Left lobe of liver (tissue), 2 donors: ENCODE measurements around the gene SHISA6. TPM values are rescaled to one million over a fixed set of nuclear protein-coding genes. Genes with fewer than 3 reads are reported as not detected.
"Not testable (repeated sequence)": the region's sequence is repeated elsewhere in the genome, so short reads cannot be mapped to it uniquely, and the experiment has no call there.

Experiments
- ATAC-seq: fragments of 200-7000 bp; cut with Tn5 transposase; one replicate; pipeline ENCODE4 v1.9.1; 2020; ENCODE audit warnings: mild to moderate bottlenecking, moderate library complexity
- DNase-seq: peaks from one replicate; pipeline ENCODE4 v3.0.0-alpha.2; 2020; ENCODE audit warnings: low spot score
- total RNA-seq: library from RNA; stranded (reverse); gene quantifications from one replicate; pipeline ENCODE4 v1.2.1, GENCODE V29; 2021
- donor health status: DM: no; HTN: no; CAD: no; lungs with moderate emphysema.
- donor health status: DM: no; HTN: yes; CAD: no.

The SHISA6 gene
- total RNA-seq, 1 donor from 2014 or later: not detected

DNA sequence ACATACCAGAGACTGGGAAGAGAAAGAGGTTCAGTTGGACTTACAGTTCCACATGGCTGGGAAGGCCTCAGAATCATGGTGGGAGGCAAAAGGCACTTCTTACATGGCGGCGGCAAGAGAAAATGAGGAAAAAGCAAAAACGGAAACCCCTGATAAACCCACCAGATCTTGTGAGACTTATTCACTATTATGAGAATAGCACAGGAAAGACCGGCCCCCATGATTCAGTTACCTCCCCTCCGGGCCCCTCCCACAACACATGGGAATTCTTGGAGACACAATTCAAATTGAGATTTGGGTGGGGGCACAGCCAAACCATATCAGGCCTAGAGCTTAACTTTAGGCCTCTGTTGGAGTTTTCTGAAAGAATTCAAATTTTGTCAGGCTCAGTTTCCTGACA, 60.9 kb downstream of the SHISA6 start:
- not testable (repeated sequence) for ATAC-seq

GRCh38 chr17:11302401-11303186, 61.6 kb downstream of the SHISA6 start:
- DNase-seq: no peak
- ATAC-seq: no peak

More for the DNA sequence above, 60.9 kb downstream of the SHISA6 start:
- DNase-seq: not testable (repeated sequence)

GRCh38 chr17:11303773-11304394, 62.9 kb downstream of the SHISA6 start:
- DNase-seq (no peak), ATAC-seq (no peak)

DNA sequence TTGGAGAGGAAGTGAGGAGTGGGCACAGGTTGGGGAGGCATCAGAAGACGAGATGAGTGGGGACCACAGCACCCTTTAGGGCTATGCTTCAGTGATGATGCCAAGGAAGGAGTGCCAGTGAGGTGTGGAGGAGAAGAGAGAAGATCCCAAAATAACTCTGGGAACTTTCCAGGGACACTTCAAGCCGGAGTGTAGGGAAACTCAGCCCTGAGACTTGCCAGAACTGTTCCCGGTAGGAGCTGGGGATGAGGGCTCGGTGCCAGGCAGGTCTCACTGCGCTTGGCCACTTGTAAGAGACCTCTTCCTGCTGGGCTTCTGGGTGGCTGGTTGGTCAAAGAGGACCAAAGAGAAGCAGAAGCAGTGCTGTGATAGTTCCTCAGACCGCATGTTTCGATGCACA, 63.6 kb downstream of the SHISA6 start:
- DNase-seq (no peak), ATAC-seq (no peak)

DNA sequence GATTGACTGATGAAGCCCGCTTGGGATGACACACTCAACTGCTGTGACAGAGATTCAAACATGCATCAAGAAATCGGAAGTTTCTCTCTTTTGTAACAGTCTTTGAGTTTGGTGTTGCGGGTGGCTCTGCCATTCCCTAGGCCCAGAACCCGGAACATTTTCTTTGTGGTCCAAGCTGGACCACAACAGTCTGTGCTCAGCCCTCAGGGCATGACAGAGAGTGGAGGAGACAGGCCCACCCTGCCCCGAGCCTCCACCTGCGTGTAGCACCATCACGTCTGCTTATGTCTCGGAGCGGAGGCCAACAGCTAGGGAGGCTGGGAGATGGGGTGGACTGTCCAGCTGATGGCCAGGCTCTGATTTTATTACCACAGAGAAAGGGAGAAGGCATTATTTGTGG, 64.5 kb downstream of the SHISA6 start:
- ATAC-seq: no peak
- DNase-seq: no peak

DNA sequence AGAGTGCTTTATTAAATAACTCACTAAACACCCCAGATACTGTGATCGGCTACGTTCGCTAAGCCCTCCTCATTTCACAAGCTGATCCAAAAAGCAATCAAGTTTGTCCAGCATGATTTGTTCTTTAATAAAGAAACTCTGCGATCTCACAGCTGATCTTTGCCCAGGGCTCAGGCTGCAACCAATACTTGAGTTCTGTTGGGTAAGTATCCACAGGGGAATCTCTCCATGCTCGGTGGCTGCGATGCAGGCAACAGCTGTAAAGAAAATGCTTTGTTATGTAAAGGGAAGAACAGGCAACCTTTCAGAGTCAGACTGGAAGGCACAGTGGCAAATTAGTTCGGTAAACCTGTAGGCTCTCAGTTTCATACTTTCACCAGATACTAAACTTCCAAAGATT, 67.5 kb downstream of the SHISA6 start:
- ATAC-seq: no peak
- DNase-seq: no peak

DNA sequence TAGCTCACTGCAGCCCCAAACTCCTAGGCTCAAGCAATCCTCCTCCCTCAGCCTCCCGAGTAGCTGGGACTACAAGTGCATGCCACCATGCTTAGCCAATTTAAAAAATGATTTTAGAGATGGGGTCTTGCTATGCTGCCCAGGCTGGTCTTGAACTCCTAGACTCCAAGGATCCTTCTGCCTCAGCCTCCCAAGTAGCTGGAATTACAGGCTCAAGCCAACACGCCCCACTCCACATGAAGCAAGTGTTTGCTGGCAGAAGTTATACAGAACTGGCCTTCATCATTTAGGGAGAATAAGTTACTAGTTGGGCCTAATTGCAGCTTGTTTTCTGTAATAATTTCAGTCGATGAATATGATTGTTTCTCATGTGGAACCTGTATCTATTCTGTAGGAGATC, 68.0 kb downstream of the SHISA6 start:
- DNase-seq: no peak
- ATAC-seq: no peak

DNA sequence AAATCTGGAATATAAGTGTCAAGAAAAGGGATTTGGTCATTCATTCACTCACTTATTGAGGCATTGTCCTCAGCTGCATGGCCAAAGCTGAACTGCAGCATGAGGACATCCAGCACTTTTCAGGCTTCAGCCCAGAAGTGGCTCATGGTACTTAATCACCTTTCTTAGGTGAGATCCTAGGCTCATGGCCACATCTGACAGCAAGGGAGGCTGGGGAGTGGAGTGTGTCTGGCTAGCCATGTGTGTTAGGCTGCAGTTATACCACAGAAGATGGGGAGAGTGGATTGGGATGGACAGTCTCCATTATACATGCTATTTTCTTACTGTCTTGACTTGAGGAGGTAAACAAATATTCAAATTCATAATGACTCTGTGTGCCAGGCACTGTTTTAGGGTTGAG, 68.8 kb downstream of the SHISA6 start:
- ATAC-seq (no peak), DNase-seq (no peak)

DNA sequence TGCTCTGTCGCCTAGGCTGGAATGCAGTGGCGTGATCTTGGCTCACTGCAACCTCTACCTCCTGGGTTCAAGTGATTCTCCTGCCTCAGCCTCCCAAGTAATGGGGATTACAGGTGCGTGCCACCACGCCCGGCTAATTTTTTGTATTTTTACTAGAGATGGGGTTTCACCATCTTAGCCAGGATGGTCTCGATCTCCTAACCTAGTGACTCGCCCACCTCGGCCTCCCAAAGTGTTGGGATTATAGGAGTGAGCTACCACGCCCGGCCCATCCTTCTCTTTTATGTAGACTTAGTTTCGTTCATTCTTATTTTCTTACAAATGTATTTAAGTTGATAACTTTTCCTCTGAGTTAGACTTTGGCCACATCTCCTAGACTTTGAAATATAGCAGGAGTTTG, 75.4 kb downstream of the SHISA6 start:
- ATAC-seq: not testable (repeated sequence)

DNA sequence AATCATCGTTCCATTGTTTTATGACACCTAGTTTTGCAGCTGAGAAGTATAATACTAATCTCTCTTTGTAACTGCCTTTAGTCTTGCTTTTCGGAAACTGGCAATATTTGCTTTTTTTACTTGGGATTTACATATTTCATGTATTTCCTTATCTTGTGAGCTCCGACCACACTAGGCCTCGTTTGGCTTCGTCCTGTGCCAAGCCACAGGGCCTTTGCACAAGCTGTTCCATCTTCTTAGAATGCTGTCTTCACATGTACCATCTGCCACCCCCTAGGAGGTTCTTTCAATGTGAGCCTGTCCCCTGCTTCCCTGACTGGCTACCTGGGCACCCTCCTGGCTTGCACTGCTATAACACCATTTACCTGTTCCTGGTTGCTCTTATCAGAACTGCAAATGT, 77.2 kb downstream of the SHISA6 start:
- DNase-seq (no peak), ATAC-seq (no peak)

More for the DNA sequence above, 75.4 kb downstream of the SHISA6 start:
- DNase-seq: not testable (repeated sequence)

DNA sequence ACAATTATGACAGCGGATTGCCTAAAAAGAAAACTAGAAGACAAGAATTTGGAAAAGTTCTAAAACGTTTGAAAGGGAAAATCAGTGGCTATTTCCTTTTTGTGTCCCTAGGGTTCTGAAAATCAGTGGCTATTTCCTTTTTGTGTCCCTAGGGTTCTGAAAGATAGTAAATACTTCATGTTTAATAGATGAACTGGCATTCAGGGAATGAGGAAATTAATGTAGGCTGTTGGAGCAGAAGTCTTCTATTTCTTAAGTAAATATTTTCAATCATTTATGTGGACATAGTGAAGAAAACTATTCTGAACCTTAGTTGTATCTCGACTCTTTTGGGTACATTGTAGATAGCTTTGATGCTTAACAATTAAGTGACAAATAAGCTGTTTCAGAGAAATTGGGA, 78.9 kb downstream of the SHISA6 start:
- ATAC-seq: no peak

DNA sequence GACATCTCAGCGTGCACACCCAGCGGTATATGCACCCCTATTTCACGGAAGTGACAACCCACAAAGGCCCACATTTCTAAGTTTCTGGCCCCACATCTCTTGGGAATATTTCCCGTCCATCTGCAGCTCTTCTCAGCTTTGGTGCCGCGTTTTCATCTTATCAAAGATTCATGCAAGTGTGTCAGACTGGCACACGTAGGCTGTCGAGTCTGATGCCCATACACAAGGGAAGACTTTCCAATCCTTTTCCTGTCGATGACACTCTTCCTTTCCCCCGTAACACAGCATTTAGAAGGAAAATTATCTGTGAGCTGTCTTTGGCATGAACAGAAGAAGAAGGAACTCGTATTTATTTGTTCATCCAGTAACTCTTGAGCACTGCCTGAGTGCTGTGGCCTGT, 83.0 kb downstream of the SHISA6 start:
- no peak for DNase-seq
- no peak for ATAC-seq

More for the DNA sequence above, 78.9 kb downstream of the SHISA6 start:
- no peak for DNase-seq

DNA sequence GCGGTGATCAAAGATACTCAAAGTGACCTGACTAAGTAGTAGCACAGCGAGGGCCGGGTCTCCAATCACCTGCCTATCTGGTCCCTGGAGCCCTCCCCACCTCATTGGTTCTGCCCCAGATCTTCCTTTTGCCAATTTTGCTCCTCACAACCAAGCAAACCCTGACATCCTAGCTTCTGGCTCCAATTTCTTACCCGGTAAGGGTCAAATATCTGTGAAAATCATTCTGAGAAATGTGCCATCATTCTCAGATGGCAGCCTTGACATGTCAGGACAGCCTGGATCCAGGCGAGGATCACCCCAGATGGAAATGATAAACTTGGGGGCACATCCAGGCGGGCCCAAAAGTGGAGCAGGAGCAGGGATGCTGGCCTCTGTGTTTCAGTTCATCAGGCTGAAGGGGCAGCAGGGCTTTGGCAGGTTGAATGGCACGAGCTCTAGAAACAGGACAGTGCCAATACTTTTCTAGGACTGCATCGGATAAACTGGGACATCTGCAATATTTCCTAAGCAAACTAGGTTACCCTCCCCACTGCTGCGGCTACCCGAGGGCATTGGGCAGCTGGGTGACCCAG, 83.9 kb downstream of the SHISA6 start:
- ATAC-seq (no peak), DNase-seq (no peak)

DNA sequence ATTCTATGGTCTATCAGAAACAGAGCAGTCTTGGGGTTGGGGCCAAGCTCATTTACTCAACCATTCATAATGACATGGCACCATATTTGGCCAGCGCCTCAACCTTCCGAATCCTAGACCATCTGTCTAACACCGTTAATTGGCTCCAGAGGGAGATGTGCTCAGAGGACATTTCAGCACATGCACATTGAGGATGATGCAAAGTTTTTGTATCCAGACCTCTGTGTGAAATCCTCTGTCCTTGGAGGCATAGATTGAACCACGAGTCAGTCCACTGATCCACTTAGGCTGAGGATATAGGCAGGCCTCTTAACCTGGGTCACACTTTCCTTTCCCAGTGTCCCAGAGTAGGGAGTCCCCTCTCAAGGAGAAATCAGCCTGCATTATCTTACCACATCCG, 85.5 kb downstream of the SHISA6 start:
- ATAC-seq (no peak), DNase-seq (no peak)

DNA sequence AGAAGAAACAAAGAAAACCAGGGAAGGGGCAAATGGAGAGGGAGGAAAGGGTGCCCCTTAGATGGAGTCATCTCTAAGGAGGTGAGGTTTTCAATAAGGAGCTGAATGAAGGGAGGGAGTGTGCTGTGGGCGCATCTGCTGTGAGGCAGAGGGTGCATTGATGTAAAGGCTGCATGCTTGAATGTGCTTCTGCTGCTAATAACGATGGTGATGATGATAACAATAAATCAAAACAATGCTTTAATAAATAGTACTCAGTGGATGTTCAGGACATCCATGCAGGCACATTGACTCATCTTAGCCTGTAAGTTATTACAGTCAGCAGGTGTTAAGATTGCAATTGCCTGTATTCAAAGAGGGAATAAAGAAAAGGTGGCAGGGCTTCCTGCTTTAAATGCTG, 87.8 kb downstream of the SHISA6 start:
- ATAC-seq (no peak), DNase-seq (no peak)

- ATAC-seq (no peak), DNase-seq (no peak)
Measured at GRCh38 chr17:11330006-11330405, 89.0 kb downstream of the SHISA6 start.

DNA sequence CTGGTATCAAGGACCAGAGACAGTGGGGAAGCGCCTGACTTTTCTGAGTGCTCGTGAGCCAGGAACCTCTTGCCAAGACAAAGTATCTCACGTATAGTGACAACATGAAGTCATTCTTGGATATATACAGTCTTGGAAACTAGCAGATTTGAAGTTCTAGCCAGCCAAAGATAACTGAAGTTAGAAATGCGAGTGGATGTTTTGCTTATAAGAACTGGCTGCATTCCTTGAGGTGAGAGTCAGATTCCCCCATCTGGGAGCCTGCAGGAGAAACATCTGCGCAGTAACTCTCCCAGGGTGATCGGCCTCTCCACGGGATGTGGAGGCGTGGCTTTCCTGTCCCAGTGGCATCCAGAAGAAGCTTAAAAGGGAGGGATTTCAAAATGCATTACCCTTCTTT, 89.8 kb downstream of the SHISA6 start:
- ATAC-seq (no peak), DNase-seq (no peak)

- DNase-seq (no peak), ATAC-seq (no peak)
Measured at GRCh38 chr17:11331547-11332513, 90.8 kb downstream of the SHISA6 start.

GRCh38 chr17:11332706-11333105, 91.7 kb downstream of the SHISA6 start:
- DNase-seq (no peak), ATAC-seq (no peak)

DNA sequence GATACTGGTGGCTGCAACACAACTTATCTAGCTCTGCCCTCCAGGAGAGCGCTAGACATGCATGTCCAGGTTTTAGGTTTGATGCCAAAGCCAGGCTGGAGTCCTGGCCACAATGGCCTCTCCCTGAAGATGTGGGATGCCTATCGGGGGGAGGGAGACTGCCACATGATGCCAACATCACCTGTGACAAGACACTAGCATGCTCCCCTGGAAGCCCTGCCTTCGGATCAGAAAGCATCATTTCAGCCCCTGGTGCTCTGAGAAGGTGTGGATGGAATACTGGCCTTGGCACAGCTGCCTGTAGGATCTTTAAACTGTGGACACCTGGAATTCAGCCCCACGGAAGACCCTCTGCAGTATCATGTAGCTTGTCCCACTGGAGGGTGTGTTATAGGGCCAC, 93.5 kb downstream of the SHISA6 start:
- ATAC-seq (no peak), DNase-seq (no peak)

- DNase-seq (no peak), ATAC-seq (no peak)
Measured at GRCh38 chr17:11336290-11336689, 95.3 kb downstream of the SHISA6 start.
